H1 (cell line): Measurements from ENCODE around the gene CCNB1. TPM values are rescaled to one million over a fixed set of nuclear protein-coding genes. Genes with fewer than 3 reads are reported as not detected.

Experiments used
- CTCF ChIA-PET: fragments of 300-600 bp; sonication (Branson Sonifier 250); formaldehyde crosslinking; loops from one replicate; lab custom pipeline; 2021; ENCODE audit not compliant: partially characterized antibody; lab: Charles Lee
- POLR2A ChIA-PET: fragments of 300-600 bp; sonication (Branson Sonifier 250); formaldehyde crosslinking; loops from one replicate; lab custom pipeline; 2021; ENCODE audit warnings: inconsistent platforms; ENCODE audit not compliant: partially characterized antibody; lab: Charles Lee
- DNase-seq, 2 experiments: peaks; one replicate each; pipeline versions ENCODE4 v3.0.0 to v3.0.0-alpha.2; 2010 to 2022; ENCODE audit warnings: low spot score in 2 of 2, low read depth in 1 of 2, mixed read lengths in 1 of 2
- FAIRE-seq: peaks from 2 replicates; lab custom pipeline; 2011; peaks lifted over from hg19 to GRCh38; lab: Jason Lieb, UNC
- H2AFZ ChIP-seq: 2 replicates; pipeline ENCODE4 v1.8.1; 2012; ENCODE audit warnings: low read length, inconsistent platforms
- H2AK5ac ChIP-seq: 2 replicates; pipeline ENCODE4 v1.6.1; 2013; ENCODE audit warnings: low read depth, low read length
- H2BK120ac ChIP-seq: replicated peaks from 2 replicates; pipeline ENCODE3; 2013; ENCODE audit warnings: low read depth, low read length, inconsistent platforms
- H2BK12ac ChIP-seq: 2 replicates; pipeline ENCODE4 v1.6.1; 2013; ENCODE audit warnings: low read depth, low read length
- H2BK15ac ChIP-seq: 2 replicates; pipeline ENCODE4 v1.6.1; 2013; ENCODE audit warnings: low read length
- H2BK20ac ChIP-seq: 2 replicates; pipeline ENCODE4 v1.6.1; 2013; ENCODE audit warnings: low read length
- H2BK5ac ChIP-seq: 2 replicates; pipeline ENCODE4 v1.6.1; 2013; ENCODE audit warnings: low read depth, low read length
- H3K14ac ChIP-seq: 2 replicates; pipeline ENCODE4 v1.6.1; 2013; ENCODE audit warnings: inconsistent platforms; ENCODE audit not compliant: insufficient read length
- H3K18ac ChIP-seq: 2 replicates; pipeline ENCODE4 v1.6.1; 2013; ENCODE audit warnings: low read length; ENCODE audit errors: extremely low read depth
- H3K23ac ChIP-seq: 2 replicates; pipeline ENCODE4 v1.6.1; 2013; ENCODE audit warnings: inconsistent platforms; ENCODE audit not compliant: insufficient read length
- H3K23me2 ChIP-seq: 2 replicates; pipeline ENCODE4 v1.6.1; 2013; ENCODE audit warnings: low read depth, low read length
- H3K27ac ChIP-seq: 2 replicates; pipeline ENCODE4 v1.6.1; 2011; ENCODE audit warnings: low read depth, low read length, inconsistent platforms
- H3K27me3 ChIP-seq, 4 experiments: replicated peaks in 1 of 4; 1 replicate in 1 of 4; 2 replicates in 3 of 4; pipeline versions ENCODE4 v1.6.1 to v1.8.1; 2011 to 2013; ENCODE audit warnings: low read length in 3 of 4, mild to moderate bottlenecking in 3 of 4, inconsistent platforms in 2 of 4, mixed read lengths in 2 of 4, moderate library complexity in 1 of 4; ENCODE audit not compliant: control insufficient read depth in 3 of 4, insufficient read depth in 3 of 4; ENCODE audit errors: extremely low read depth in 1 of 4
- H3K36me3 ChIP-seq, 4 experiments: 2 replicates each; pipeline versions ENCODE4 v1.6.1 to v1.8.1; 2011 to 2013; ENCODE audit warnings: mild to moderate bottlenecking in 4 of 4, low read length in 3 of 4, moderate library complexity in 2 of 4, control low read depth in 1 of 4, inconsistent platforms in 1 of 4; ENCODE audit not compliant: insufficient read depth in 4 of 4, control insufficient read depth in 2 of 4
- H3K4ac ChIP-seq: replicated peaks from 2 replicates; pipeline ENCODE3; 2013; ENCODE audit warnings: low read length, low read depth, mixed read lengths, inconsistent platforms; ENCODE audit not compliant: insufficient read length
- H3K4me1 ChIP-seq, 4 experiments: replicated peaks in 1 of 4; 1 replicate in 1 of 4; 2 replicates in 3 of 4; pipeline versions ENCODE4 v1.6.1 to v1.8.1; 2011 to 2013; ENCODE audit warnings: low read length in 3 of 4, inconsistent platforms in 2 of 4, mixed read lengths in 1 of 4; ENCODE audit not compliant: insufficient read depth in 4 of 4, control insufficient read depth in 3 of 4
- H3K4me2 ChIP-seq, 2 experiments: 2 replicates each; pipeline versions ENCODE4 v1.6.1 to v1.8.1; 2011 to 2013; ENCODE audit warnings: low read depth in 2 of 2, low read length in 2 of 2, control low read depth in 1 of 2, inconsistent platforms in 1 of 2, mild to moderate bottlenecking in 1 of 2; ENCODE audit not compliant: insufficient read depth in 1 of 2
- H3K4me3 ChIP-seq, 4 experiments: fragments of 200-600, 300-600 bp in 1 of 4; sonication (generic), shearing (Covaris generic), sonication (Bioruptor Twin) in 1 of 4; 2 replicates each; pipeline versions ENCODE4 v1.5.1 to v1.8.1; 2011 to 2016; ENCODE audit warnings: low read length in 4 of 4, low read depth in 3 of 4, control low read depth in 2 of 4, inconsistent platforms in 2 of 4, mild to moderate bottlenecking in 2 of 4, mixed read lengths in 1 of 4, moderate library complexity in 1 of 4; ENCODE audit not compliant: insufficient read depth in 2 of 4; ENCODE audit errors: extremely low read depth in 1 of 4
- H3K56ac ChIP-seq: replicated peaks from 2 replicates; pipeline ENCODE3; 2013; ENCODE audit warnings: low read depth, mild to moderate bottlenecking, mixed read lengths, low read length, inconsistent platforms; ENCODE audit not compliant: insufficient read length
- H3K79me1 ChIP-seq: 2 replicates; pipeline ENCODE4 v1.6.1; 2013; ENCODE audit warnings: low read depth, low read length, control low read depth
- H3K79me2 ChIP-seq, 2 experiments: 2 replicates each; pipeline versions ENCODE4 v1.6.1 to v1.8.1; 2012 to 2013; ENCODE audit warnings: low read length in 2 of 2, mild to moderate bottlenecking in 2 of 2, inconsistent platforms in 1 of 2; ENCODE audit not compliant: insufficient read depth in 2 of 2, control insufficient read depth in 1 of 2
- H3K9ac ChIP-seq, 4 experiments: replicated peaks in 1 of 4; 1 replicate in 1 of 4; 2 replicates in 3 of 4; pipeline versions ENCODE4 v1.6.1 to v1.8.1; 2011 to 2013; ENCODE audit warnings: low read depth in 3 of 4, low read length in 3 of 4, control low read depth in 2 of 4, mild to moderate bottlenecking in 2 of 4, moderate library complexity in 2 of 4, inconsistent platforms in 1 of 4; ENCODE audit errors: extremely low read depth in 1 of 4
- H3K9me3 ChIP-seq, 2 experiments: 2 replicates each; pipeline versions ENCODE4 v1.6.1 to v1.8.1; 2012 to 2013; ENCODE audit warnings: mild to moderate bottlenecking in 2 of 2, moderate library complexity in 2 of 2, control low read depth in 1 of 2, inconsistent platforms in 1 of 2, low read depth in 1 of 2, low read length in 1 of 2, mixed read lengths in 1 of 2; ENCODE audit not compliant: insufficient read depth in 2 of 2
- H4K20me1 ChIP-seq, 2 experiments: replicated peaks in 1 of 2; 2 replicates each; pipeline versions ENCODE3 to v1.8.1; 2011 to 2013; ENCODE audit warnings: inconsistent platforms in 2 of 2, low read length in 2 of 2, mild to moderate bottlenecking in 1 of 2; ENCODE audit not compliant: insufficient read depth in 2 of 2, control insufficient read depth in 1 of 2
- H4K5ac ChIP-seq: 2 replicates; pipeline ENCODE4 v1.6.1; 2013; ENCODE audit warnings: low read length, low read depth, mixed read lengths, inconsistent platforms; ENCODE audit not compliant: insufficient read length
- H4K8ac ChIP-seq: 2 replicates; pipeline ENCODE4 v1.8.0; 2013; ENCODE audit warnings: mild to moderate bottlenecking, moderate library complexity, low read length, inconsistent platforms; ENCODE audit not compliant: insufficient read depth; ENCODE audit errors: extremely low read depth
- H4K91ac ChIP-seq: replicated peaks from 2 replicates; pipeline ENCODE3; 2013; ENCODE audit warnings: low read length, mixed read lengths, inconsistent platforms; ENCODE audit not compliant: insufficient read length
- CBX5 ChIP-seq: fragments of 300-800, 300-1000 bp; sonication (generic); IDR thresholded peaks from 2 replicates; pipeline ENCODE4 v1.7.1; 2016; ENCODE audit warnings: antibody characterized with exemption, low read length, low read depth
- EP300 ChIP-seq, 2 experiments: IDR thresholded peaks; 1 replicate in 1 of 2; 2 replicates in 1 of 2; pipeline ENCODE4 v1.6.1; 2011 to 2012; ENCODE audit warnings: low read depth in 2 of 2, low read length in 2 of 2, mild to moderate bottlenecking in 2 of 2, borderline replicate concordance in 1 of 2, inconsistent platforms in 1 of 2, moderate library complexity in 1 of 2
- HDAC2 ChIP-seq, 2 experiments: fragments of 300-600 bp in 1 of 2; sonication (generic) in 1 of 2; IDR thresholded peaks; 2 replicates each; pipeline ENCODE4 v1.6.1; 2011 to 2012; ENCODE audit warnings: low read depth in 2 of 2, low read length in 2 of 2, mild to moderate bottlenecking in 2 of 2, moderate library complexity in 2 of 2, borderline replicate concordance in 1 of 2, inconsistent platforms in 1 of 2
- KDM1A ChIP-seq: fragments of 200-600, 300-600 bp; sonication (generic); IDR thresholded peaks from 2 replicates; pipeline ENCODE4 v1.7.1; 2016; ENCODE audit warnings: mild to moderate bottlenecking, low read length, borderline replicate concordance
- RAD21 ChIP-seq, 2 experiments: IDR thresholded peaks in 1 of 2; conservative IDR thresholded peaks in 1 of 2; 2 replicates each; pipeline ENCODE4 v1.6.1; 2011; ENCODE audit warnings: low read depth in 2 of 2, low read length in 2 of 2, improper control_type of control experiment in 1 of 2, inconsistent platforms in 1 of 2, mild to moderate bottlenecking in 1 of 2, moderate library complexity in 1 of 2
- SP1 ChIP-seq: IDR thresholded peaks from 2 replicates; pipeline ENCODE4 v1.6.1; 2011; ENCODE audit warnings: low read depth, low read length
- TAF1 ChIP-seq: IDR thresholded peaks from 2 replicates; pipeline ENCODE4 v1.6.1; 2011; ENCODE audit warnings: mild to moderate bottlenecking, low read depth, low read length
- YY1 ChIP-seq: IDR thresholded peaks from 2 replicates; pipeline ENCODE4 v1.6.1; 2011; ENCODE audit warnings: low read depth, mild to moderate bottlenecking, low read length
- WGBS, 2 experiments: shearing (Covaris generic) in 1 of 2; methylation state at CpG; one replicate each; pipeline versions ENCODE4 v1.1.6 to v1.1.7; 2013 to 2015; ENCODE audit warnings: low lambda C conversion rate in 2 of 2, mixed read lengths in 2 of 2, inconsistent platforms in 1 of 2, low coverage in 1 of 2, missing lambda C conversion rate in 1 of 2; ENCODE audit not compliant: insufficient replicate concordance in 2 of 2, insufficient coverage in 1 of 2, insufficient read length in 1 of 2; ENCODE audit errors: extremely low coverage in 1 of 2, missing lambda C conversion rate in 1 of 2; 5-methylcytosine and 5-hydroxymethylcytosine counted together
- polyA plus RNA-seq, 7 experiments: library from polyadenylated mRNA; depleted of rRNA in 3 of 7; stranded (reverse) in 5 of 7; unstranded in 2 of 7; fragments of >200 nt in 5 of 7; fragments of 200-250 nt in 2 of 7; gene quantifications; 1 replicate in 5 of 7; 2 replicates in 1 of 7; 4 replicates in 1 of 7; pipeline versions ENCODE4 v1.2.1 to v1.2.3, GENCODE V29; 2011 to 2013; ENCODE audit warnings: missing spikeins in 2 of 7, mixed read lengths in 2 of 7
- total RNA-seq: library from RNA; stranded (reverse); fragmentation: NEBNext Ultra II Directional; extraction: Animal tissue kit (Norgen Biotek cat#: 25700); gene quantifications from 2 replicates; pipeline ENCODE4 v1.2.1, GENCODE V29; 2021
- TF ChIP-seq, protein P1 (sequence below): IDR thresholded peaks from 2 replicates; pipeline ENCODE4 v1.6.1; 2012; ENCODE audit warnings: low read length, inconsistent platforms

CCNB1 gene
- total and polyA plus RNA-seq, 2 of the 8 experiments (the other 6 are each of a cell fraction or from before 2014, with no cell fraction given), result 122 to 338 TPM

DNA sequence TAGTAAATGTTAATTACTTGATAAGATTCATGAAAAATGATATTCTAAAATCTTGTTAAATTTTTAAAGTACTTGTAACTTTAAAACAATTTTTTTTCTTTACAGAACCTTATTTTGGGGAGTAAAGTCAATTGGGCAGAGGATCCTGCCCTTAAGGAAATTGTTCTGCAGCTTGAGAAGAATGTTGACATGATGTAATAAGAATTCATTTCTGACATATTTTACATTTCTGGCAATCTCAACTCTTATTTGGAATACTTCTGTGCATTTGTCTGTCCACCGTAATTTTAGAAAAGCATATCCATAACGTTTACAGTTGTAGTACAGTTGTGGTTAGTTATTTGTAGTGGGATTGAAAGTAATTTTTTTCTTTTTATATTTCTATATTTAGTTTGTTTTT is 42.7 kb downstream of the CCNB1 start:
- no peak overlapping the region for H3K4me3 ChIP-seq
- no peaks in the 10 kb centered on the region for H3K27me3 ChIP-seq
- no peak overlapping the region for H4K91ac ChIP-seq
- no peak overlapping the region for H3K56ac ChIP-seq
- WGBS, 2 experiments, result 95% methylated on average over 2 of the region's 2 CpGs; no CpG with 5 or more reads in 1 of the 2 experiments
- no peak overlapping the region for H3K18ac ChIP-seq
- no peaks in the 10 kb centered on the region for H3K4me1 ChIP-seq
- H3K4me2 ChIP-seq, result no peak overlapping the region
- no peak overlapping the region for H3K14ac ChIP-seq
- no peak overlapping the region for H3K9ac ChIP-seq
- no peak overlapping the region for H3K23ac ChIP-seq
- DNase-seq (no peak), FAIRE-seq (no peak)
- H2BK12ac ChIP-seq, result no peak overlapping the region
- POLR2A ChIA-PET, result interaction anchor here (1.6 to 7.0 kb wide), 4 partner anchors 10 to 43 kb away, joined by 4 to 73 read pairs (median 16); partner anchors contain the start of genes CCNB1 and CENPH
- no peak overlapping the region for H2AFZ ChIP-seq
- no peaks in the 10 kb centered on the region for H4K20me1 ChIP-seq
- no peaks in the 10 kb centered on the region for H3K23me2 ChIP-seq
- peaks cover 0 to 56% (median 12%) of the 10 kb centered on the region in 4 experiments; a peak in 4 of 8 replicates for H3K36me3 ChIP-seq
- no peaks in the 10 kb centered on the region for H3K79me1 ChIP-seq
- no peak overlapping the region for H3K4ac ChIP-seq
- H2BK15ac ChIP-seq, result no peak overlapping the region
- H2BK5ac ChIP-seq, result no peak overlapping the region
- H4K8ac ChIP-seq, result no peak overlapping the region
- no peaks in the 10 kb centered on the region for H3K79me2 ChIP-seq
- H2BK120ac ChIP-seq, result no peak overlapping the region
- TF ChIP-seq EP300 (IDR thresholded peaks at IDR 0.05; ENCODE audit: borderline replicate concordance in 1 of 2, low read depth in 2 of 2, low read length in 2 of 2) (no peak), HDAC2 (IDR thresholded peaks at IDR 0.05; ENCODE audit: borderline replicate concordance in 1 of 2, low read depth in 2 of 2, low read length in 2 of 2) (no peak), YY1 (no peak), SP1 (no peak), CBX5 (no peak), KDM1A (no peak), RAD21 (IDR thresholded peaks at IDR 0.05 in 1 of 2, conservative IDR thresholded peaks at IDR 0.05 in 1 of 2; ENCODE audit: low read depth in 2 of 2, low read length in 2 of 2) (no peak), TAF1 (no peak)
- TF ChIP-seq, protein P1, sequence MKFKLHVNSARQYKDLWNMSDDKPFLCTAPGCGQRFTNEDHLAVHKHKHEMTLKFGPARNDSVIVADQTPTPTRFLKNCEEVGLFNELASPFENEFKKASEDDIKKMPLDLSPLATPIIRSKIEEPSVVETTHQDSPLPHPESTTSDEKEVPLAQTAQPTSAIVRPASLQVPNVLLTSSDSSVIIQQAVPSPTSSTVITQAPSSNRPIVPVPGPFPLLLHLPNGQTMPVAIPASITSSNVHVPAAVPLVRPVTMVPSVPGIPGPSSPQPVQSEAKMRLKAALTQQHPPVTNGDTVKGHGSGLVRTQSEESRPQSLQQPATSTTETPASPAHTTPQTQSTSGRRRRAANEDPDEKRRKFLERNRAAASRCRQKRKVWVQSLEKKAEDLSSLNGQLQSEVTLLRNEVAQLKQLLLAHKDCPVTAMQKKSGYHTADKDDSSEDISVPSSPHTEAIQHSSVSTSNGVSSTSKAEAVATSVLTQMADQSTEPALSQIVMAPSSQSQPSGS, result no peak
- no peak overlapping the region for H3K27ac ChIP-seq
- no peak overlapping the region for H4K5ac ChIP-seq
- no peak overlapping the region for H2BK20ac ChIP-seq
- H3K9me3 ChIP-seq, result no peaks in the 10 kb centered on the region
- CTCF ChIA-PET, result interaction anchor here (1.3 to 1.4 kb wide), 2 partner anchors 10 to 16 kb away, joined by 3 to 5 read pairs; no protein-coding TSS in a partner anchor
- H2AK5ac ChIP-seq, result no peak overlapping the region
